PFSK-1 (cell line): ENCODE data around the gene COL13A1.

Experiments
- POLR2AphosphoS5 ChIP-seq: IDR thresholded peaks from 2 replicates; pipeline ENCODE4 v1.6.1; 2012; ENCODE audit warnings: low read depth, mild to moderate bottlenecking, control low read depth, low read length, moderate library complexity
- SIN3A ChIP-seq: IDR thresholded peaks from 2 replicates; pipeline ENCODE4 v1.6.1; 2012; ENCODE audit warnings: mild to moderate bottlenecking, low read length, moderate library complexity, borderline replicate concordance; ENCODE audit not compliant: insufficient read depth
- TAF1 ChIP-seq: IDR thresholded peaks from 2 replicates; pipeline ENCODE4 v1.6.1; 2012; ENCODE audit warnings: low read length, control low read depth, borderline replicate concordance; ENCODE audit not compliant: insufficient read depth
- TF ChIP-seq, protein P1 (sequence below), 2 experiments: IDR thresholded peaks; 2 replicates each; pipeline versions ENCODE4 v1.6.1 to v1.8.0; 2011 to 2012; ENCODE audit warnings: low read depth in 2 of 2, low read length in 2 of 2, control low read depth in 1 of 2, inconsistent platforms in 1 of 2, mild to moderate bottlenecking in 1 of 2, moderate library complexity in 1 of 2; ENCODE audit not compliant: insufficient read depth in 1 of 2

DNA sequence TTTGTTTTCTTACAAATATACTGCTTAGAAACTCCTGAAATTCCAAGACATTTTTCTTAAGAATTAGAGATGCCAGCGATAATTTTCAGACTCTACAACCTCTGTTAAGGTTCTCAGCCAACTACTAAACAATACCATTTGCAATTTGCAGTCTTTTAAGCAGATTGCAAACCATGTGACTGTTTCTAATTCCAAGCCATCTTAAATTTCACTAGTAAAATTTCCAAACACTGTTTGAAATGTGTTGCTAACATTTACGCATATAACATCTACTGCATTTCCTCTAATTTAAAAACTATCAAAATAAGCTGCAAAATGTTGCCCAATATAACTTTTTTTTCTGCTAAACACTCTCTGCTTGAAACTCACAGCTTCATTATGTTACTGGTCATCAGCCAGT lies 194.9 kb downstream of the COL13A1 start:
- TF ChIP-seq POLR2AphosphoS5 (no peak), TAF1 (no peak), SIN3A (no peak)
- TF ChIP-seq, protein P1, sequence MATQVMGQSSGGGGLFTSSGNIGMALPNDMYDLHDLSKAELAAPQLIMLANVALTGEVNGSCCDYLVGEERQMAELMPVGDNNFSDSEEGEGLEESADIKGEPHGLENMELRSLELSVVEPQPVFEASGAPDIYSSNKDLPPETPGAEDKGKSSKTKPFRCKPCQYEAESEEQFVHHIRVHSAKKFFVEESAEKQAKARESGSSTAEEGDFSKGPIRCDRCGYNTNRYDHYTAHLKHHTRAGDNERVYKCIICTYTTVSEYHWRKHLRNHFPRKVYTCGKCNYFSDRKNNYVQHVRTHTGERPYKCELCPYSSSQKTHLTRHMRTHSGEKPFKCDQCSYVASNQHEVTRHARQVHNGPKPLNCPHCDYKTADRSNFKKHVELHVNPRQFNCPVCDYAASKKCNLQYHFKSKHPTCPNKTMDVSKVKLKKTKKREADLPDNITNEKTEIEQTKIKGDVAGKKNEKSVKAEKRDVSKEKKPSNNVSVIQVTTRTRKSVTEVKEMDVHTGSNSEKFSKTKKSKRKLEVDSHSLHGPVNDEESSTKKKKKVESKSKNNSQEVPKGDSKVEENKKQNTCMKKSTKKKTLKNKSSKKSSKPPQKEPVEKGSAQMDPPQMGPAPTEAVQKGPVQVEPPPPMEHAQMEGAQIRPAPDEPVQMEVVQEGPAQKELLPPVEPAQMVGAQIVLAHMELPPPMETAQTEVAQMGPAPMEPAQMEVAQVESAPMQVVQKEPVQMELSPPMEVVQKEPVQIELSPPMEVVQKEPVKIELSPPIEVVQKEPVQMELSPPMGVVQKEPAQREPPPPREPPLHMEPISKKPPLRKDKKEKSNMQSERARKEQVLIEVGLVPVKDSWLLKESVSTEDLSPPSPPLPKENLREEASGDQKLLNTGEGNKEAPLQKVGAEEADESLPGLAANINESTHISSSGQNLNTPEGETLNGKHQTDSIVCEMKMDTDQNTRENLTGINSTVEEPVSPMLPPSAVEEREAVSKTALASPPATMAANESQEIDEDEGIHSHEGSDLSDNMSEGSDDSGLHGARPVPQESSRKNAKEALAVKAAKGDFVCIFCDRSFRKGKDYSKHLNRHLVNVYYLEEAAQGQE (IDR thresholded peaks at IDR 0.05; ENCODE audit: insufficient read depth in 1 of 2, low read depth in 2 of 2, low read length in 2 of 2), result no peak
